Endothelial cell of umbilical vein (primary cell): ENCODE results near the gene CRACR2A. TPM values are rescaled to one million over a fixed set of nuclear protein-coding genes. Genes with fewer than 3 reads are reported as not detected.

Experiments
- BruUV-seq: library from RNA; stranded (reverse); fragments of 400-500 nt; replicated peaks from 2 replicates; lab custom pipeline; 2021; lab: Mats Ljungman, UMichigan
- CTCF ChIA-PET: fragments of 300-600, 350-600 bp; sonication (Branson Sonifier 250); formaldehyde crosslinking; loops from one replicate; lab custom pipeline; 2021; ENCODE audit warnings: antibody characterized with exemption, inconsistent platforms; lab: Charles Lee
- POLR2A ChIA-PET: fragments of 300-600, 350-600 bp; sonication (Branson Sonifier 250); formaldehyde crosslinking; loops from one replicate; lab custom pipeline; 2021; ENCODE audit warnings: antibody characterized with exemption, inconsistent platforms; lab: Charles Lee
- DNase-seq: peaks from one replicate; pipeline ENCODE4 v3.0.0-alpha.2; 2011; ENCODE audit warnings: low read depth, low spot score
- FAIRE-seq: peaks from 2 replicates; lab custom pipeline; 2011; peaks lifted over from hg19 to GRCh38; lab: Jason Lieb, UNC
- H2AFZ ChIP-seq: 2 replicates; pipeline ENCODE4 v1.6.0; 2012; ENCODE audit warnings: low read depth, low read length, control low read depth, inconsistent platforms
- H3K27ac ChIP-seq: 2 replicates; pipeline ENCODE4 v1.5.1; 2011; ENCODE audit warnings: low read depth, mild to moderate bottlenecking, control low read depth, low read length, moderate library complexity; ENCODE audit not compliant: insufficient read depth
- H3K27me3 ChIP-seq, 2 experiments: 2 replicates each; pipeline versions ENCODE4 v1.6.0 to v1.6.1; 2011; ENCODE audit warnings: low read length in 2 of 2, mixed read lengths in 1 of 2; ENCODE audit not compliant: control insufficient read depth in 2 of 2, insufficient read depth in 2 of 2
- H3K36me3 ChIP-seq, 2 experiments: 2 replicates in 1 of 2; 3 replicates in 1 of 2; pipeline ENCODE4 v1.5.1; 2011; ENCODE audit warnings: low read length in 2 of 2, mild to moderate bottlenecking in 1 of 2, moderate library complexity in 1 of 2; ENCODE audit not compliant: control insufficient read depth in 2 of 2, insufficient read depth in 2 of 2; ENCODE audit errors: extremely low read depth in 1 of 2
- H3K4me1 ChIP-seq: 3 replicates; pipeline ENCODE4 v1.5.1; 2011; ENCODE audit warnings: mild to moderate bottlenecking, low read length; ENCODE audit not compliant: control insufficient read depth, insufficient read depth; ENCODE audit errors: extremely low read depth
- H3K4me2 ChIP-seq: 2 replicates; pipeline ENCODE4 v1.6.1; 2011; ENCODE audit warnings: low read length, control low read depth, mixed read lengths; ENCODE audit not compliant: insufficient read depth
- H3K4me3 ChIP-seq, 3 experiments: fragments of 200-600 bp in 1 of 3; sonication (generic), shearing (Covaris generic) in 1 of 3; replicated peaks in 1 of 3; 2 replicates each; pipeline ENCODE4 v1.5.1; 2011 to 2016; ENCODE audit warnings: control low read depth in 3 of 3, low read length in 3 of 3, mild to moderate bottlenecking in 2 of 3, inconsistent platforms in 1 of 3, low read depth in 1 of 3, moderate library complexity in 1 of 3; ENCODE audit not compliant: insufficient read depth in 1 of 3
- H3K79me2 ChIP-seq: 2 replicates; pipeline ENCODE4 v1.6.0; 2012; ENCODE audit warnings: low read length, inconsistent platforms; ENCODE audit not compliant: control insufficient read depth, insufficient read depth
- H3K9ac ChIP-seq: replicated peaks from 2 replicates; pipeline ENCODE3; 2011; ENCODE audit warnings: low read length, control low read depth; ENCODE audit not compliant: insufficient read depth; ENCODE audit errors: extremely low read depth
- H3K9me1 ChIP-seq: replicated peaks from 3 replicates; pipeline ENCODE4 v1.6.0; 2011; ENCODE audit warnings: mild to moderate bottlenecking, low read length; ENCODE audit not compliant: control insufficient read depth, insufficient read depth; ENCODE audit errors: extremely low read depth
- H3K9me3 ChIP-seq: replicated peaks from 2 replicates; pipeline ENCODE4 v1.5.1; 2012; ENCODE audit warnings: low read length, inconsistent platforms; ENCODE audit not compliant: control insufficient read depth, insufficient read depth
- H4K20me1 ChIP-seq: replicated peaks from 2 replicates; pipeline ENCODE3; 2011; ENCODE audit warnings: mild to moderate bottlenecking, low read length; ENCODE audit not compliant: control insufficient read depth, insufficient read depth; ENCODE audit errors: extremely low read depth
- EZH2 ChIP-seq: IDR thresholded peaks from 2 replicates; pipeline ENCODE4 v1.6.1; 2012; ENCODE audit warnings: borderline replicate concordance, low read depth, mild to moderate bottlenecking, moderate library complexity, low read length, inconsistent platforms; ENCODE audit not compliant: severe bottlenecking
- FOS ChIP-seq: IDR thresholded peaks from 2 replicates; pipeline ENCODE4 v1.6.1; 2011; ENCODE audit warnings: mild to moderate bottlenecking, low read length, moderate library complexity, borderline replicate concordance; ENCODE audit not compliant: insufficient read depth
- GATA2 ChIP-seq: IDR thresholded peaks from 2 replicates; pipeline ENCODE4 v1.7.0; 2011; ENCODE audit warnings: low read depth, mild to moderate bottlenecking, moderate library complexity, mixed read lengths, low read length; ENCODE audit not compliant: insufficient read length, insufficient read depth
- JUN ChIP-seq: IDR thresholded peaks from 2 replicates; pipeline ENCODE4 v1.6.1; 2011; ENCODE audit warnings: borderline replicate concordance, low read depth; ENCODE audit not compliant: insufficient read length, insufficient read depth
- MYC ChIP-seq: IDR thresholded peaks from one replicate; pipeline ENCODE4 v1.6.1; 2011; ENCODE audit warnings: mild to moderate bottlenecking, low read depth, low read length
- POLR2A ChIP-seq: IDR thresholded peaks from 2 replicates; pipeline ENCODE4 v1.6.1; 2012; ENCODE audit warnings: low read depth, mild to moderate bottlenecking, control low read depth, low read length
- POLR2AphosphoS5 ChIP-seq: IDR thresholded peaks from 2 replicates; pipeline ENCODE4 v1.6.1; 2012; ENCODE audit warnings: low read depth, mild to moderate bottlenecking, control low read depth, low read length, moderate library complexity; ENCODE audit not compliant: insufficient read depth
- dilution Hi-C: fragments of 300-500 bp; cut with MboI; formaldehyde crosslinking; loops from one replicate; pipeline ENCODE4 v1.15.0; 2019; ENCODE audit warnings: low sequenced_read_pairs; ENCODE audit not compliant: extremely low pct_ligation_motif_present
- intact Hi-C: fragments of 100-400 bp; cut with micrococcal nuclease; formaldehyde crosslinking; loops from one replicate; pipeline ENCODE4 v1.10.0; 2022
- polyA plus RNA-seq, 4 experiments: library from polyadenylated mRNA; depleted of rRNA in 3 of 4; stranded (reverse) in 3 of 4; unstranded in 1 of 4; fragments of >200 nt; gene quantifications; 2 replicates each; pipeline versions ENCODE4 v1.2.1 to v1.2.3, GENCODE V29; 2011 to 2012; ENCODE audit warnings: missing spikeins in 1 of 4
- total RNA-seq: library from RNA; stranded (reverse); gene quantifications from 2 replicates; pipeline ENCODE4 v1.2.3, GENCODE V29; 2021
- TF ChIP-seq, protein P1 (sequence below): IDR thresholded peaks from 2 replicates; pipeline ENCODE4 v1.6.1; 2011; ENCODE audit not compliant: insufficient read depth, insufficient read length
- TF ChIP-seq, protein P2 (sequence below), 2 donors: IDR thresholded peaks; 1 replicate in 1 of 2; 2 replicates in 1 of 2; pipeline ENCODE4 v1.5.1; 2011; ENCODE audit warnings: low read length in 2 of 2, mild to moderate bottlenecking in 2 of 2, moderate library complexity in 2 of 2, control low read depth in 1 of 2, inconsistent platforms in 1 of 2, low read depth in 1 of 2; ENCODE audit not compliant: insufficient read depth in 1 of 2; ENCODE audit errors: extremely low read depth in 1 of 2

Gene CRACR2A
- total and polyA plus RNA-seq, 2 donors (not counting 3 experiments of a cell fraction or from before 2014, with no cell fraction given), result 4.4 to 15.9 TPM

DNA sequence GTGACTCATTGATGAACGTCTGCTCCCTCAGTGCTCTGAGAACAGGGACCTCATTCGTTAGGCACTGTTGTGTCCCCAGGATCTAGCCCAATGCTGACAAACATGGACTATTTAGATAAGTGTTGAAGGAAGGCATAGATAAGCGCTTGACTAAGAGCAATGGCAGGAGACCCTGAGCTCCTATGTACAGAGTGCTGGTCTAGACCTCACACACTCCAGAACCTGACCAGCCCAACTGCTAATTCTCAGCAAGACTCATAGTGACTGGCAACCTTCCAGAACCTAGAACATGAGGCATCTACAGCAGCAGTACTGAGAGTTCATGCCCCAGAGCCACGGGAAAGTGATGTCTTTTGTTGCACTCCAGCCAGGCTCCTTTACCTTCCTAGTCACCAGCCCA is 69.2 kb downstream of the CRACR2A start:
- ChIA-PET CTCF (interaction anchor here (1.3 to 4.8 kb wide), 2 partner anchors 342 to 383 kb away, joined by 4 to 55 read pairs; no protein-coding TSS in a partner anchor), POLR2A (no interaction called here)
- intact Hi-C loops, result no loop called here
- no peak for FAIRE-seq
- no peak overlapping the region for H3K27ac ChIP-seq
- H3K79me2 ChIP-seq, result no peaks in the 10 kb centered on the region
- dilution Hi-C loops, result no loop called here
- no peaks in the 10 kb centered on the region for H3K36me3 ChIP-seq
- H3K4me1 ChIP-seq, result no peaks in the 10 kb centered on the region
- H2AFZ ChIP-seq, result no peak overlapping the region
- H3K27me3 ChIP-seq, result no peaks in the 10 kb centered on the region
- no TSS peak for BruUV-seq
- H4K20me1 ChIP-seq, result no peaks in the 10 kb centered on the region
- TF ChIP-seq, protein P1, sequence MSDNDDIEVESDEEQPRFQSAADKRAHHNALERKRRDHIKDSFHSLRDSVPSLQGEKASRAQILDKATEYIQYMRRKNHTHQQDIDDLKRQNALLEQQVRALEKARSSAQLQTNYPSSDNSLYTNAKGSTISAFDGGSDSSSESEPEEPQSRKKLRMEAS, result no peak
- TF ChIP-seq, protein P2, sequence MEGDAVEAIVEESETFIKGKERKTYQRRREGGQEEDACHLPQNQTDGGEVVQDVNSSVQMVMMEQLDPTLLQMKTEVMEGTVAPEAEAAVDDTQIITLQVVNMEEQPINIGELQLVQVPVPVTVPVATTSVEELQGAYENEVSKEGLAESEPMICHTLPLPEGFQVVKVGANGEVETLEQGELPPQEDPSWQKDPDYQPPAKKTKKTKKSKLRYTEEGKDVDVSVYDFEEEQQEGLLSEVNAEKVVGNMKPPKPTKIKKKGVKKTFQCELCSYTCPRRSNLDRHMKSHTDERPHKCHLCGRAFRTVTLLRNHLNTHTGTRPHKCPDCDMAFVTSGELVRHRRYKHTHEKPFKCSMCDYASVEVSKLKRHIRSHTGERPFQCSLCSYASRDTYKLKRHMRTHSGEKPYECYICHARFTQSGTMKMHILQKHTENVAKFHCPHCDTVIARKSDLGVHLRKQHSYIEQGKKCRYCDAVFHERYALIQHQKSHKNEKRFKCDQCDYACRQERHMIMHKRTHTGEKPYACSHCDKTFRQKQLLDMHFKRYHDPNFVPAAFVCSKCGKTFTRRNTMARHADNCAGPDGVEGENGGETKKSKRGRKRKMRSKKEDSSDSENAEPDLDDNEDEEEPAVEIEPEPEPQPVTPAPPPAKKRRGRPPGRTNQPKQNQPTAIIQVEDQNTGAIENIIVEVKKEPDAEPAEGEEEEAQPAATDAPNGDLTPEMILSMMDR (IDR thresholded peaks at IDR 0.05; ENCODE audit: extremely low read depth in 1 of 2, insufficient read depth in 1 of 2, low read depth in 1 of 2, low read length in 2 of 2), result no peak
- no peak for TF ChIP-seq FOS
- TF ChIP-seq POLR2A, result no peak
- no peak for TF ChIP-seq POLR2AphosphoS5
- TF ChIP-seq MYC, result no peak
- no peak for TF ChIP-seq JUN
- TF ChIP-seq GATA2, result no peak
- no peak for TF ChIP-seq EZH2
- no peaks in the 10 kb centered on the region for H3K9me3 ChIP-seq
- no peak overlapping the region for H3K9ac ChIP-seq
- H3K4me3 ChIP-seq, result no peak overlapping the region
- H3K9me1 ChIP-seq, result no peaks in the 10 kb centered on the region
- no peak for DNase-seq
- no peak overlapping the region for H3K4me2 ChIP-seq
